NCI-H524 (cell line): Measurements from ENCODE around the gene TAF9B.
"Not testable (repeated sequence)": the region's sequence is repeated elsewhere in the genome, so short reads cannot be mapped to it uniquely, and the experiment has no call there.

Experiments used
- DNase-seq, 2 experiments: peaks; one replicate each; lab custom pipeline; 2025; lab: John Stamatoyannopoulos, UW

Gene TAF9B, protein sequence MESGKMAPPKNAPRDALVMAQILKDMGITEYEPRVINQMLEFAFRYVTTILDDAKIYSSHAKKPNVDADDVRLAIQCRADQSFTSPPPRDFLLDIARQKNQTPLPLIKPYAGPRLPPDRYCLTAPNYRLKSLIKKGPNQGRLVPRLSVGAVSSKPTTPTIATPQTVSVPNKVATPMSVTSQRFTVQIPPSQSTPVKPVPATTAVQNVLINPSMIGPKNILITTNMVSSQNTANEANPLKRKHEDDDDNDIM

DNA sequence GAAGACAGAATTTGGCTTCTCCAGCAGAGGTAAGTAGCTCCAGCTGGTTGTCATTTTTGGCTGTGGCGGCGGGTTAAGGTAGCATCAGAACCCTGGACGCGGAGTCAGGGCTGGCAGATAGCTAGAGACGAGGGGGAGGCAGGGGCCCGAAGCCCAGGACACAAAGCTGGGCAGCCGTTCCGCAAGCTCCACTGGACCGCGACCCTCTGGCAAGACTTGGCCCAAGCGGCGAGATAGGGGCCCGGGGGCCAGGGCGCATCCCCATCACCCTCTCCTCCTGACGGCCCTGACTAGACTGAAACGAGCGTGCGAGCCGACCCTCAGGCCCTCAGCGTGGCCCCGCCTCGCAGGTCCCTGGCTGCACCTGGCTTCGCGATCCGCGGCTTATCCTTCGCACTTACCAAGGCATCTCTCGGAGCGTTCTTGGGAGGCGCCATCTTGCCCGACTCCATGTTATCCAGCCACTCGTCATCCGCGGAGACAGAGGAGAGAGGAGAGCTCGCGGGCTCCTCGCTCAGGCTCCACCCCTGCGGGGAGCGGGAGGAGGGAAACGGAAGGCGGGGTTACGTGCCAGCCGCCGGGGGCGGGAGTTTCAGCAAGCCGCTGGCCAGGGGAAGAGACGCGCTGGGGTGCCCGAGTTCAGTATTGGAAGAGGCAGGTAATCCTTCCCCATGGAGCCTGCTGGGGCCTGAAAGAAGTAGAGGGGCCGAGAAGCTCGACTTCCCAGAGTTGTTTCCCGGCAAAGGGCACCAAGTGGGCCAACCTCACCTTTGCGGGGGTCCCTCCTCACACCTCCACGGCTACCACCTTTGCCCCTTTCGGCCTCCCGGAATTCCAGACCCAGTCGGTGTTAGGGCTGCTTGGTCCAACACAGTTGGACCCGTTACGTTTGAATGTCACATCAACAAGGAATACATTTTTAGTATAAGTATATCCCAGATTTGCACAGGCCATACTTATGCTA lies at the start of gene TAF9B:
TSS of gene TAF9B (minus strand) at position 491 of the 964 bp plus-strand sequence. CDS start at position 452, 39 bp downstream.
- peak; percentile 85 to 91 for DNase-seq

DNA sequence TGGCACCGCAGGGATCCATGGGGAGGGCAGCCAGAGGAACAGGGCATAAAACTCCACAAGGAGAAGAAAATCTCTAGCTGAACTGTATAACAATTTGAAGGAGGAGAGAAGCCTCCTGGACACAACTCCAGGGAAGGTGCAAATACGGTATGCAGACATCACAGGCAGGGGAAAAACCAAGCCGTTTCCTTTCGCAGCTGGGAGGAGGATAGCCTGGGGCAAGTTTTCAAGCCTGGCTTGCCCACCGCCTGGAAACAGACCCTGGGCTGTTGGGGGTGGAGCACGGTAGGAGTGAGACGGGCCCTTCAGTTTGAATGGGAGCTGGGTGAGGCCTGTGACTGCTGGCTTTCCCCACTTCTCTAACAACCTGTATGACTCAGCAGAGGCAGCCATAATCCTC lies 43.4 kb upstream of the TAF9B start:
- DNase-seq = no peak

DNA sequence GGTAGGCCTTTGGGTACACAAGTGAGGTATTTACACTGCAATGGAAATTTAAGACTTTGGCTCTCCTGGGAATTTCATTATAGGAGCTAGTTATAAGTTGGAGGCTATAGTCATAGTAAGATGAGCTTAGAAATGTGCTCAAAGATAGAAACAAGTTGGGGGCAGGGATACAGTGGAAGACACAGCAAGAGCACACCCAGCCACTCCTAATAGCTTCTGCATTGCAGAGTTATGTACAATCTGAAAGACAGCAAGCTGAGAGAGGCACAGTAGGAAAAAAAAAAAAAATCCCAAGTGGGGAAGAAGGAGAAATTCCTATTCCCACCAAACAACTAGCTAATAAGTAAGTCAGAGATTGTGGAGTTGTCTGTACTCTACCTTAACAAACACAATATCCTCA lies 41.9 kb upstream of the TAF9B start:
- DNase-seq = no peak

DNA sequence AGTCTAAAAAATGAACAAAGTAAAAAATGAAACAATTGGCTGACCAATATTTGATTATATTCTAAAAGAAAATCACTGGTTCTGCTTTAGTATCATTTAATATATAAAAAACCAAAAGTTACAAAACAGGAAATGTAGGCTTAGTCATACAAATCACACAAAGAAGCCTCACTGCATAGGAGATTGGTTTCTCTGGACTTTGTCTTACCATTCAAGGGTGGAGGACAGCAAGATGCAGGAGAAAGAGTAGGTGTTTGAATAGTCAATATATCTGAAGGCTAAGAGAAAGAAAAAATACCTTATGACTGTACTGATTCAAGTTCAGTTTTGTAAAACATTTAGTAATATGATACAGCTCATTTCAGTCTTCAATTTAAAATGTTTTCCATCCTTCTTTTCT lies 28.6 kb upstream of the TAF9B start:
- no peak for DNase-seq

DNA sequence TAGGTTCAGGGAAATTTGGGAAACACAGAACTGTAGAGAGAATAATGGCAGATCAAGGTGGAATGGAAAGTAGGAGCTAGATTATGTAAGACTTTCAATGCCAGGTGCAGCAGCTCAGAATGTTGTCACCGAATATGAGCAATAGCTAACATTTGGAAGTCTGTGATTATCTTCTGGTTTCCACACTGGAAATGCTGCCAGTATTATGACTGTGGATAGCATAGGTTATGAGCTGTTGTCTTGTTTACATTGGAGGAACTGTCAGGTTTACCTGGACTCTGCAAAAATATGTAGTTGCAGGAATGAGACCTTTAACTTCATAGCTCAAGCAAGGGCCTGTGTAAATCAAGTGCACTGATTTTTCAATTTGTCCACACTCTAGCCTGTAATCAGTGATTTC lies 26.0 kb upstream of the TAF9B start:
- no peak for DNase-seq

DNA sequence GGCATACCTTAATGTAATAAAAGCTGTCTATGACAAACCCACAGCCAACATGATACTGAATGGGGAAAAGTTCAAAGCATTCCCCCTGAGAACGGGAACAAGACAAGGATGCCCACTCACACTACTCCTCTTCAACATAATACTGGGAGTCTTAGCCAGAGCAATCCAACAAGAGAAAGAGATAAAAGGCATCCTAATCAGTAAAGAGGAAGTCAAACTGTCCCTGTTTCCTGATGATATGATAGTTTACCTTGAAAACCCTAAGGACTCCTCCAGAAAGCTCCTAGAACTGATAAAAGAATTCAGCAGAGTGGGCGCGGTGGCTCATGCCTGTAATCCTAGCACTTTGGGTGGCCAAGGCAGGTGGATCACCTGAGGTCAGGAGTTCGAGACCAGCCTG lies 23.7 kb upstream of the TAF9B start:
- DNase-seq = not testable (repeated sequence)

DNA sequence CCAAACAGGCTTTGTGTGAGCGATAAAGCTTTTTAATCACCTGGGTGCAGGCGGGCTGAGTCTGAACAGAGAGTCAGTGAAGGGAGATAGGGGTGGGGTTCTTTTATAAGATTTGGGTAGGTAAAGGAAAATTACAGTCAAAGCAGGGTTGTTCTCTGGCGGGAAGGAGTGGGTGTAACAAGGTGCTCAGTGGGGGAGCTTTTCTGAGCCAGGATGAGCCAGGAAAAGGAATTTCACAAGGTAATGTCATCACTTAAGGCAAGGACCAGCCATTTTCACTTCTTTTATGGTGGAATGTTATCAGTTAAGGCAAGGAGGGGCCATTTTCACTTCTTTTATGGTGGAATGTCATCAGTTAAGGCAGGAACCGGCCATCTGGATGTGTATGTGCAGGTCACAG lies 21.3 kb upstream of the TAF9B start:
- DNase-seq = not testable (repeated sequence)

DNA sequence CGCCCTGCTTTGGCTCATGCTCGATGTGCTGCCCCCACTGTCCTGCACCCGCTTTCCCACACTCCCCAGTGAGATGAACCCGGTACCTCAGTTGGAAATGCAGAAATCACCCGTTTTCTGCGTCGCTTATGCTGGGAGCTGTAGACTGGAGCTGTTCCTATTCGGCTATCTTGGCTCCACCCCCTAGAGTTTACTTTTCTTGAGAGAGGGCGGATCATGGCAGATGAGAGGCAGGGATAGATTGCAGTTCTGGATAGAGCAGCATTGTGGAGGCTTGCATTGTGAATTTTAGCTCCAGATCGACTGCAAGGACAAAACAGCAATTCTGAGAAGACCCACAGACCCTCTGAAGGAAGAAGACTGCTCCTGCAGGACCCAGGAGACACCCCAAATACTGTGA lies 18.4 kb upstream of the TAF9B start:
- not testable (repeated sequence) for DNase-seq

DNA sequence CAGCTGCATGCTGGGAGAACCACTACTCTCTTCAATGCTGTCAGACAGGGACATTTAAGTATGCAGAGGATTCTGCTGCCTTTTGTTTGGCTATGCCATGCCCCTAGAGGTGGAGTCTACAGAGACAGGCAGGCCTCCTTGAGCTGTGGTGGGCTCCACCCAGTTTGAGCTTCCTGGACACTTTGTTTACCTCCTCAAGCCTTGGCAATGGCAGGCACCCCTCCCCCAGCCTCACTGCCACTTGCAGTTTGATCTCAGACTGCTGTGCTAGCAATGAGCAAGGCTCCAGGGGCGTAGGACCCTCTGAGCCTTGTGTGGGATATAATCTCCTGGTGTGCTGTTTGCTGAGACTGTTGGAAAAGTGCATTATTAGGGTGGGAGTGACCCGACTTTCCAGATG lies 17.9 kb upstream of the TAF9B start:
- DNase-seq = not testable (repeated sequence)

DNA sequence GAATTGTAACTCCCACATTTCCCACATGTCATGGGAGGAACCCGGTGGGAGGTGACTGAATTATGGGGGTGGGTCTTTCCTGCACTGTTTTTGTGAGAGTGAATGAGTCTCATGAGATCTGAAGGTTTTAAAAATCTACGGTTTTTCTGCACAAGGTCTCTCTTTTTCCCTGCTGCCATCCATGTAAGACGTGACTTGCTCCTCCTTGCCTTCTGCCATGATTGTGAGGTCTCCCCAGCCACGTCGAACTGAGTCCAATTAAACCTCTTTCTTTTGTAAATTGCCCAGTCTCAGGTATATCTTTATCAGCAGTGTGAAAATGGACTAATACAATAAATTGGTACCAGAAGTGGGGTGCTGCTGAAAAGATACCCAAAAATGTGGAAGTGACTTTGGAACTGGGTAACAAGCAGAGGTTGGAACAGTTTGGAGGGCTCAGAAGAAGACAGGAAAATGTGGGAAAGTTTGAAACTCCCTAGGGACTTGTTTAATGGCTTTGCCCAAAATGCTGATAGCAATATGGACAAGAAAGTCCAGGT lies 7.6 kb upstream of the TAF9B start:
- not testable (repeated sequence) for DNase-seq

DNA sequence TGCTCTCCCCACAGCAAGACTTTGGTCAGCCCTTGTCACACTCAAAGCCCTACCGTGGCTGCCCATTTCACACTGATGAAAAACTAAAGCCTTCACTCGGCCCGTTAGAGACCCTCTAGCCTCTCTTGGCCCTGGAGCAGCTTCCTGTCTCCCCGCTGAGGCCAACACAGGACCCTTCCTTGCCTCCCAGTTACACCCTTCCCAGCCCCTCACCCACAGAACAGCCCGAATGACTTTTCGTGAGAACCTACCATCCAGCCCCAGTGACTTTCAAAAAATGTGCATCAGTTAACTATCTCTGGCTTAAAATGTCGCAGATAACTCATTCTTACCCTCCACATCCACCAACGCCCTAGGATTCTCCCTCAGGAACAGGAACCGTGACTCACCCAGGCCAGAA lies 756 bp upstream of the TAF9B start:
- no peak for DNase-seq

DNA sequence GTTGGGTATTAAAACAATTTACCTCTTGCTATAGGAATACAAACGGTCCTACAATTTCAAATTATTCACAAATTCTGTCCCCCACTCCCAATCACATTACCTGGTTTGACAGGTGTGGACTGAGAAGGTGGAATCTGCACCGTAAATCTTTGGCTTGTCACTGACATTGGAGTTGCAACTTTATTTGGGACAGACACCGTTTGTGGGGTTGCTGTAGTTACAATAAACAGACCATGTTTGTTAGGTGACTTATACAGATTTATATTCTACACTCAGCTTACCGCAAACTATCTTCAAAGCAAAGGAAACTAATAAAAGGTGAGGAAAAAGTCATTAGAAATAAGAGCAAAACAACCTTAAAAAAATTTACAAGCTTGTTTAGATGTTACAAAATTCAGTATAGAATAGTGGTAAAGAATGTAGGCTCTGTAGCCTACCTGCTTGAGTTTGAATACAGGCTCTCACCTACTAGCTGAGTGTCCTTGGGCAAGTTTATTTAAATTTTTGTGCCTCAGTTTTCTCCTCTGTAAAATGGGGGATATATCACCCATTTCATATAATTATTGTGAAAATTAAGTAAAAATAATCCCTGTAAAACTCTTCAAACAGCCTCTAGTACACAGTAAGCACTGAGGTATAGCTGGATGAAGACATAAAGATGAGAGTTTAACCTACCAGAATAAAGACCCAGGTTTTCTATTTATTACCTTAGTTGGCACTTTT lies 6.1 kb downstream of the TAF9B start:
- DNase-seq = peak in 1 of 2 experiments; percentile 9

DNA sequence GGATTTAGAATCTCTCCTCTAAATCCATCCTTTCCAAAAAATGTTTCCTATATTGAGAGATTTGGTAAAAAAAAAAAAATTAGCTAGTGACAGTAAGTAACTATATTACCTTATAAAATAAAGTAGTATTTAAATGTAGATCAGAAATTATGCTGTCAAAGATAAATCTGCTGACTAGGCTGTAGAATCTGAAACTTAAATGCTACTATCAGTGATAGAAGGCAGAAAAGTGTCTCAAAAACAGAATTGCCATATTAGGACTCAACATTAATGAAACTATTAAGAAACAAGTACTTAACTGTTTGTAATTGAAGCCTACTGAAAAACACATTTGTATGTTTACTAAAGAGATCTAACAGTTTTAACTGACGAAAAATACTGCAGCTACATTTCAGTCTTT lies 8.3 kb downstream of the TAF9B start:
- DNase-seq = peak in 1 of 2 experiments; percentile 22

DNA sequence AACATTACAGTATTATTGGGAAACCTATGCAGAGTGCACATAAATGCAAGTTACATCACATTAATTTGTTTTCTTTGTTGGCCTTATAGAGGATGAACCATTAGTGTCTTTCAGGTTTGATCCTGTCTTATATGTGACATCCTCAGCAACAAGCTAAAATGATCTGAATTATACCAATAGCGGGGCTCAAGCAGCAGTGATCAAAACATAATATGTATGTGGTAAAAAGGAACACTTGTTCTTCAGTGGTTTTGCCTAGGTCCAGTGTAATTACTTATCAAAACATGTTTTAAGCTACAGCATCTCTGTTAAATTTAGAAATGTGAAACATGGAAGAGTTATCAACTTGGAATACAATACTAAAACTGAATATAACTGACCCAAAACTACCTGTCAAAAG lies 9.1 kb downstream of the TAF9B start:
- peak in 1 of 2 experiments; percentile 21 for DNase-seq

DNA sequence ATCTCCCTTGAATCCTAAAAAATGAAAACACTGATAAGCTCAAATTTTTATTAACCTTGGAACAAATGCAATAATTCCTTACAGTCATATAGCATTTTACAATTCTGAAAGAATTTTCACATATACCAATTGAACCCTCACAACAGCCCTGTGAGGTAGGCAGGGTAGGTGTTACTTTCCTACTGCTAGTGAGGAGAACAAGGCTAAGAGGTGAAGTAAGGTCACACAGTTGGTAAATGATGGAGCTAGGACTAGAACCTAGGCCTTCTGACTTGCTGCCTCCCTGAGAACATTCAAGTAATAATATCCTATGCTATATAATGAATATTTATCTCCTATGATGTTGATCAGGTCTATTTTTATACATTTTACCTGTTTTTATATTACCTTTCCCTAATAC lies 9.7 kb downstream of the TAF9B start:
- DNase-seq = no peak

DNA sequence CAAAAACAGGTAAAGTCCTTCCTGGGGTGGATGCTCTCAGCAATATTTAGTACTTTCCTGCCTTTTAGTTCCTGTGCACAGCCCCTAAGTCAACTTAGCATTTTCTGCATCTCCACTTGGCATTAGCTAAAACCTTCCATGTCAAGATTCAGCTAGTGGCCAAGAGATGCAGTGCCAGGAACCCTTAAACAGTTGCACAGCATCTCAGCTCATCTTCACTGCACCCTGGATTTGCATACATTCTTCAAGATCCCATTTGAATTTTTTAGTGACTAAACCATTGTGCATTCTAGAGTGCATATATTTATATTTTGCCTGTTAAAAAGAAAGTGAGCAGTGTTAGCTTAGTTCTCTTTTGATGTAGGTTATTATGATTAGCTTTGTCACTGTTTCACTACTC lies 13.7 kb downstream of the TAF9B start:
- DNase-seq = not testable (repeated sequence)

DNA sequence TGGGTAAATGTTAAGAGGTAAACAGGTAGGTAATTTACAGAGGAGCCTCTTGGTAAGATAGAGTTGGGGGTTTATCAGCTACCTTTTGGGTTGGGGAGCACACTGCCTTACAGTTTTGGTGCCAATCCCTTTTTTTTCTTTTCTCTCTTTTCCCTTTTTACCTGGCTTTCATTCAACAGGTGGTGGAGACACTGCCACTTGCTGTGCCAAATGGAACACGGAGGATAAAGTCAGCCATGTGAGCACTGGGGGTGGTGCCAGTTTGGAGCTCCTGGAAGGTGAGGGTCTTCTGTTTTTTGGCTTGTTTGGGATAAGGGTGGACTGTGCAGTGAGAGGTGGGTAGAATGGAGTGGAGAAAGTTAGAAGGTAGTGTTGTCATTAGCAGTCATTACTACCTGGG lies 14.3 kb downstream of the TAF9B start:
- DNase-seq = no peak

DNA sequence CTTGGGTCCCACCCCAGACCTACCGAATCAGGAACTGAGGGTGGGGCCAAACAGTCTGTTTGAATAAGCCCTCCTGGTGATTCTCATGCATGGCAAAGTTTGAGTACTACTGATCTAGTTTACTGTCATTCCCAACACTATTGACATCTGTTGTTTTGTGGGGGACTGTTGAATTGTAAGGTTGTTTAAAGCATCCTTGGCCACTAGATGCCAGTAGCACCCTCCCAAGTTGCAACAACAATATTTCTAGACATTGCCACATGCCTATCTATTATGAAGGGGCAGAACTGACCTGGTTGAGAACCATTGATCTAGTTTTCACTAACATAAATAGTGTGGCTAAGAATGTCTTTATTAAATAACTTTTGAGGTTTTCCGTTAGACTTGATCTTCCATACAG lies 15.1 kb downstream of the TAF9B start:
- DNase-seq = peak in 1 of 2 experiments; percentile 25

DNA sequence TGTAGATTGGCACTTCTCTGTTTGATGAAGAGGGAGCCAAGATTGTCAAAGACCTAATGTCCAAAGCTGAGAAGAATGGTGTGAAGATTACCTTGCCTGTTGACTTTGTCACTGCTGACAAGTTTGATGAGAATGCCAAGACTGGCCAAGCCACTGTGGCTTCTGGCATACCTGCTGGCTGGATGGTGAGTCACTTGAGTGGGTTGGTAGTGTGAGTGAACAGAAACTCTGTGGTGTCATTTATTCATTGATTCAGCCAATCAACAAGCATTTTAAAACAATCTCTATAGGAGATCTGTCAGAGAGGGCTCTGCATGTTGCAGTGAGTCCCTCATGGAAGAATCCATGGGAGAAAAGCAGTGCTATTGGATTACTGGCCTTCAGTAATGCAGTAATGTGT lies 16.3 kb downstream of the TAF9B start:
- no peak for DNase-seq

DNA sequence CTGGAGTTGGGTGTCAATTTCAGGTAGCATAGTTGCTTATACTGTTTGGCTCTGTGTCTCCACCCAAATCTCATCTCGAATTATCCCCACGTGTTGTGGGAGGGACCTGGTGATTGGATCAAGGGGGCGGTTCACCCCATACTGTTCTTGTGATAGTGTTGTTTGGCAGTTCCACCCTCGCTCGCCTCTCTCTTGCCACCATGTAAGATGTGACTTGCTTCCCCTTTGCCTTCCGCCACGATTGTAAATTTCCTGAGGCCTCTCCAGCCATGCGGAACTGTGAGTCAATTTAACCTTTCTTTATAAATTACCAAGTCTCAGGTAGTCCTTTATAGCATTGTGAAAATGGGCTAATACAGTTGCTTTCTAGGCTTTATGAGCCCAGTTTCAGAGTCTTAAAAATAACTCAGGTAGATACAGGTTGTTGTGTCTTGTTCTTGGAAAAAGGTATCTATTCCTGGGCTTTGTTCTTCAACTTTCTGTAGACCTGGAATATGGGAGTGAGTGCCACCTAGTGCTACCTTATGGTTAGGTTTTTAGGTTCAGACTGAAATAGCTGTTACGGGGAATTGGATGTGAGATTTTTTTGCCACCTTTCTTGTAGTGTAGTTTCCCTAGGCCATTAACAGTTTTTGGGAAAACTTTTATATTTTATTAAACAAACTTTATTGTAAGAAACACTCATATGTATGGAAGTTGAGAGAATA lies 19.8 kb downstream of the TAF9B start:
- peak in 1 of 2 experiments; percentile 30 for DNase-seq

DNA sequence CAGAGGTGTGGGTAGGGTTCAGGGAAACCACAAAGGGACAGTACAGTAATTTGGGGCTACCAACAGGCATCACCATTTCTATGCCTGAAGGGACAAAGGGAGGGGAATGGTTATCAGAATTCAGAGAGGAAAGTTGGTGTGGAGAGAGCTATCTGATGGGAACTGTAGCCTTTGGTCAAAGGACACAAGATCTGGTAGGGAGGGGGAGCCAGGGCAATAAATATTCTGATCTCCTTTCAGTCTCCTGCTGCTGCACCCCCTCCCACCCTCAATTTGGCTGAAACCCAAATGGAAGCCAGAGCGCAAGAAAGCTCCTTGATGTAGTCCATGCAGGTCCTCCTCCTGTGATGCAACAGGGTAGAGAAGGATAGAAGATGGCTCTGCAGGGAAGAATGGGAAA lies 20.8 kb downstream of the TAF9B start:
- no peak for DNase-seq

DNA sequence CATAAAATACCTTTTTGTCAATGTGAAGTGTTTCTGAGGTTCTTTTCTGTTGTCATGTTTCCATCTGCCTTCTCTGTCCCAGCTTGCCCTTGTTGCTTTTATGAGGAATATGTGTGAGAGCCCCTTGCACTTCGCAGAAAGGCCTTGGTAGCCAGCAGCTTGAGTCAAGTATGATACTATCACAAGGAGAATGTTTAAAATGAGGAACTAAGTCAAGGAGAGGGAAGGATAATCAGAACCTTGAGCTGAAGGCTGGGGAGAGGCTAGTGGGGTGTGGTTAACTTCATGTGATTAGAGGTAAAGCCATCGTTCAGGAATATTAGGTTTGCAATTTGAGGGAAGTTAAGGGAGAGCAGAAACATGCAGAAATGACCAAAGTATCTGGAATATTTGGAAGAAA lies 22.7 kb downstream of the TAF9B start:
- DNase-seq = no peak
